Measurements from ENCODE around the gene BRINP2.

The BRINP2 gene

GRCh38 chr1:177173976-177174375 is 3.2 kb downstream of the BRINP2 start:
- H3K36me3 ChIP-seq (ENCODE audit: control insufficient read depth, insufficient read depth, low read length), result no peaks in the 10 kb centered on the region
- no peak overlapping the region for H3K9ac ChIP-seq (ENCODE audit: low read length)
- peaks cover 10% of the 10 kb centered on the region for H3K27me3 ChIP-seq (ENCODE audit: control insufficient read depth, insufficient read depth, low read length)
- H3K4me3 ChIP-seq (ENCODE audit: low read length), result no peak overlapping the region
- no peak overlapping the region for H3K27ac ChIP-seq (ENCODE audit: low read depth, low read length)
- H3K4me1 ChIP-seq (ENCODE audit: control insufficient read depth, insufficient read depth, low read length), result no peaks in the 10 kb centered on the region

DNA sequence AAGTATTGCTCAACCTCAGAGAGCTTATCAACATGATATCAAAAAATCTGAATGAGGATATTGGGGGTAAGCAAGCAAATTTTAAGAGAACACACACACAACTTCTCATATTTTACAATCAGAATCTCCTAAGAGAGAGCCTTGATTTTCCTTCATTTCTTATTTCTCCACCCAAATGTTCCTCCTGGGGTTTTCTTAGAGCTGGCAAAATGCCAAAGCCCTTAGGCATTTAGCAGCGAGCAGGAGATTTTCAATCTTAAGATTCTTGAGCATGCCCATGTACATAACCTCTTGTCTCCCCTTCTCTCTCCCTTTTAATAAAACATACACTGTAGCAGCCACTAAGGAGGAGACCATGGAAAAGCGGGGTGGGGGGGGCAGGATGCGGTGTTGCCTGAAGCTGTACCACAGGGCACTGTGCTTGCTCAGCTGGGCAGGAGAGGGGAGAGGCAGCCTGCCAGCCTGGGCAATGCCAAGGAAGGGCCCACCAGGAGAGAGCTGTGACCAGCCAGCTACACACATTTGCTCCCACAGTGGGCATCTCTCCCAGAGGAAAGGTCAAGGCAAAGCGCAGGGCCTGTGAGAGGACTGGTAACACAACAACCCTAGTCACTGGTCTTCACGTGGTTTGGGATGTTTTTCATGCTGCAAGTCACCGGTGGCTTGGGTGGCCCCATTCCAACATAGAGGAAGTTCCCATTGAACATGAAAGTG is 4.3 kb downstream of the BRINP2 start:
- H3K27ac ChIP-seq (ENCODE audit: low read depth, low read length), result no peak overlapping the region
- H3K4me1 ChIP-seq (ENCODE audit: control insufficient read depth, insufficient read depth, low read length), result no peaks in the 10 kb centered on the region
- H3K9ac ChIP-seq (ENCODE audit: low read length), result no peak overlapping the region
- peaks cover 10% of the 10 kb centered on the region for H3K27me3 ChIP-seq (ENCODE audit: control insufficient read depth, insufficient read depth, low read length)
- H3K4me3 ChIP-seq (ENCODE audit: low read length), result no peak overlapping the region
- H3K36me3 ChIP-seq (ENCODE audit: control insufficient read depth, insufficient read depth, low read length), result no peaks in the 10 kb centered on the region

DNA sequence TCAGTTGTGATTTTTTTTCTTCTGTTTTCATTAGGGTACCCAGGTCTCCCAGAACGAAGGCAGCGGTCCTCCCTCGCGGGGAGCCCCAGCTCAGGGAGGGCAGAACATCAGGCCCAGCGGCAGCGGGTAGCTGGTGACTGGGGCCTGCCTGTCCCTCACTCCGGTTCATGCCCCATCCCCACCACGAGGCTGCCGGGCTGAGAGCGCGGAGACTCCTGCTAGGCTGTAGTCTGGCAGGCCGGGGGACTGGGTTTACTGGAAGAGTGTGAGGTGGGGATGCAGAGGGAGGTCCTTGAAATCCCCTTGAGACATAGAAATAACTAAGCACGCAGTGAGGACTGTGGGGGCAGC is 10.5 kb downstream of the BRINP2 start:
- H3K27ac ChIP-seq (ENCODE audit: low read depth, low read length), result no peak overlapping the region
- no peaks in the 10 kb centered on the region for H3K27me3 ChIP-seq (ENCODE audit: control insufficient read depth, insufficient read depth, low read length)
- no peaks in the 10 kb centered on the region for H3K36me3 ChIP-seq (ENCODE audit: control insufficient read depth, insufficient read depth, low read length)
- H3K4me1 ChIP-seq (ENCODE audit: control insufficient read depth, insufficient read depth, low read length), result no peaks in the 10 kb centered on the region
- no peak overlapping the region for H3K9ac ChIP-seq (ENCODE audit: low read length)
- no peak overlapping the region for H3K4me3 ChIP-seq (ENCODE audit: low read length)

- H3K4me3 ChIP-seq (ENCODE audit: low read length), result no peak overlapping the region
- H3K27me3 ChIP-seq (ENCODE audit: control insufficient read depth, insufficient read depth, low read length), result no peaks in the 10 kb centered on the region
- H3K36me3 ChIP-seq (ENCODE audit: control insufficient read depth, insufficient read depth, low read length), result no peaks in the 10 kb centered on the region
- no peak overlapping the region for H3K27ac ChIP-seq (ENCODE audit: low read depth, low read length)
- no peaks in the 10 kb centered on the region for H3K4me1 ChIP-seq (ENCODE audit: control insufficient read depth, insufficient read depth, low read length)
- H3K9ac ChIP-seq (ENCODE audit: low read length), result no peak overlapping the region
Observed at GRCh38 chr1:177181631-177182291, 11.0 kb downstream of the BRINP2 start.

DNA sequence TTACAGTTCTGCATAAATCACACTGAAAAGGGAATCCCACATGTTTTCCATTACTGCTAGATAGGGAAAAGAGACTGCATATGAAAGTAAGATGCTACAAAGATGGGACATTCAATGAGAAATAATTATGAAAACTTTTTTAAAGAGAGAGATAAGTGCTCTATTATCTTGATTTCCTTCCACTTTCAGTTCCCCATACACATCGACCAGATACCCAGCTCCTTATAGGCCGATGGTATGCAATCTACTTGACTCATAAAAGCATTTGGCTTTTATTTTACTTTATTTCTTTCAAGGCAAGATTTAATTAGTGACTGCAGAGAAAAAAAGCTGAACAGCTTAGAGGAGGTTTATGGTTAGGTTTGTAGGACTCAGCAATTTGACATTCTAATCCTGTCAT is 13.1 kb downstream of the BRINP2 start:
- Histone ChIP-seq H3K4me3 (ENCODE audit: low read length) (no peak overlapping the region), H3K4me1 (ENCODE audit: control insufficient read depth, insufficient read depth, low read length) (no peaks in the 10 kb centered on the region), H3K9ac (ENCODE audit: low read length) (no peak overlapping the region), H3K27ac (ENCODE audit: low read depth, low read length) (no peak overlapping the region), H3K36me3 (ENCODE audit: control insufficient read depth, insufficient read depth, low read length) (no peaks in the 10 kb centered on the region), H3K27me3 (ENCODE audit: control insufficient read depth, insufficient read depth, low read length) (no peaks in the 10 kb centered on the region)

DNA sequence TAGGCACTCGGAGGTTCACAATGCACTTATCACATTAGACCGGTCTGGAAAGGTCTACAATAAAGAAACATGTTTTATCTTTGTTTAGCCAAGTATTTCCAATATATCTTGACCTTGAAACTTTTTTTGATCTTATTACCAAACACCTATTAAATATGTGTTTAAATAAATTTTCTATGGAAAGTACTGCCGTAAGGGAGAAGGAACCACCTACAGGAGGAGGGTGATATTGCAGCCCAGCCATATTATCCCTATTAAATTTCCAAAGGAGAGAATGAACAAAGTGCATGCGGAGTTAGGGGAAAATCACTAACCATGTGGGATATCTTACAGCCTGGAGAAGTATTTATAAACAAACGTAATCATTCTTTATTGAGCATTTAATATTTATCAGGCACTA is 14.5 kb downstream of the BRINP2 start:
- H3K27ac ChIP-seq (ENCODE audit: low read depth, low read length), result no peak overlapping the region
- no peaks in the 10 kb centered on the region for H3K27me3 ChIP-seq (ENCODE audit: control insufficient read depth, insufficient read depth, low read length)
- H3K4me1 ChIP-seq (ENCODE audit: control insufficient read depth, insufficient read depth, low read length), result no peaks in the 10 kb centered on the region
- no peak overlapping the region for H3K9ac ChIP-seq (ENCODE audit: low read length)
- no peak overlapping the region for H3K4me3 ChIP-seq (ENCODE audit: low read length)
- H3K36me3 ChIP-seq (ENCODE audit: control insufficient read depth, insufficient read depth, low read length), result no peaks in the 10 kb centered on the region

GRCh38 chr1:177186639-177187038 is 15.9 kb downstream of the BRINP2 start:
- no peak overlapping the region for H3K4me3 ChIP-seq (ENCODE audit: low read length)
- no peak overlapping the region for H3K27ac ChIP-seq (ENCODE audit: low read depth, low read length)
- no peak overlapping the region for H3K9ac ChIP-seq (ENCODE audit: low read length)
- H3K4me1 ChIP-seq (ENCODE audit: control insufficient read depth, insufficient read depth, low read length), result no peaks in the 10 kb centered on the region
- H3K36me3 ChIP-seq (ENCODE audit: control insufficient read depth, insufficient read depth, low read length), result no peaks in the 10 kb centered on the region
- no peaks in the 10 kb centered on the region for H3K27me3 ChIP-seq (ENCODE audit: control insufficient read depth, insufficient read depth, low read length)

GRCh38 chr1:177190308-177190970 is 19.7 kb downstream of the BRINP2 start:
- no peak overlapping the region for H3K9ac ChIP-seq (ENCODE audit: low read length)
- no peak overlapping the region for H3K27ac ChIP-seq (ENCODE audit: low read depth, low read length)
- no peaks in the 10 kb centered on the region for H3K36me3 ChIP-seq (ENCODE audit: control insufficient read depth, insufficient read depth, low read length)
- H3K4me3 ChIP-seq (ENCODE audit: low read length), result no peak overlapping the region
- H3K27me3 ChIP-seq (ENCODE audit: control insufficient read depth, insufficient read depth, low read length), result no peaks in the 10 kb centered on the region
- no peaks in the 10 kb centered on the region for H3K4me1 ChIP-seq (ENCODE audit: control insufficient read depth, insufficient read depth, low read length)

- Histone ChIP-seq H3K36me3 (ENCODE audit: control insufficient read depth, insufficient read depth, low read length) (no peaks in the 10 kb centered on the region), H3K4me3 (ENCODE audit: low read length) (no peak overlapping the region), H3K27me3 (ENCODE audit: control insufficient read depth, insufficient read depth, low read length) (no peaks in the 10 kb centered on the region), H3K9ac (ENCODE audit: low read length) (no peak overlapping the region), H3K4me1 (ENCODE audit: control insufficient read depth, insufficient read depth, low read length) (no peaks in the 10 kb centered on the region), H3K27ac (ENCODE audit: low read depth, low read length) (no peak overlapping the region)
Observed at GRCh38 chr1:177198243-177198642, 27.5 kb downstream of the BRINP2 start.

DNA sequence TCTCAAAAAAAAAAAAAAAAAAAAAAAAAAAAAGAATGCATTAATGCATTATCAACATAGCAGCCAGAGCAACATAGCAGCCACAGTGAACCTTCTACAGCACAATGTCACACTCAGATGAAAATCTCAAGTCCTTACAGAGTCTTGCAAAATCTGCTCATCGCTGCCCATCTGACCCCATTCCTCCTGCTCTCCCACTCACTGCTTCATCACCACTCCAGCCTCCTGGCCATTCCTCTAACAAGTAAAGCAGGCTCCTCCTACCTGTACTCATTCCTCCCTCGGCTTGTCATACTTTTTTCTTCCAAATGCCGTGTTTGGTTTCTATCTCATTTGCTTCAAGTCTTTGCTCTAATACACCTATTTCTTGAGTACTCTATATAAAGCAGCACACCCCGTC is 29.5 kb downstream of the BRINP2 start:
- Histone ChIP-seq H3K4me1 (ENCODE audit: control insufficient read depth, insufficient read depth, low read length) (no peaks in the 10 kb centered on the region), H3K9ac (ENCODE audit: low read length) (no peak overlapping the region), H3K27ac (ENCODE audit: low read depth, low read length) (no peak overlapping the region), H3K4me3 (ENCODE audit: low read length) (no peak overlapping the region), H3K36me3 (ENCODE audit: control insufficient read depth, insufficient read depth, low read length) (no peaks in the 10 kb centered on the region), H3K27me3 (ENCODE audit: control insufficient read depth, insufficient read depth, low read length) (no peaks in the 10 kb centered on the region)

GRCh38 chr1:177206831-177207355 is 36.1 kb downstream of the BRINP2 start:
- Histone ChIP-seq H3K27ac (ENCODE audit: low read depth, low read length) (no peak overlapping the region), H3K36me3 (ENCODE audit: control insufficient read depth, insufficient read depth, low read length) (no peaks in the 10 kb centered on the region), H3K4me1 (ENCODE audit: control insufficient read depth, insufficient read depth, low read length) (peaks cover 4% of the 10 kb centered on the region), H3K4me3 (ENCODE audit: low read length) (no peak overlapping the region), H3K27me3 (ENCODE audit: control insufficient read depth, insufficient read depth, low read length) (no peaks in the 10 kb centered on the region), H3K9ac (ENCODE audit: low read length) (no peak overlapping the region)

- H3K4me3 ChIP-seq (ENCODE audit: low read length), result no peak overlapping the region
- no peak overlapping the region for H3K9ac ChIP-seq (ENCODE audit: low read length)
- H3K27me3 ChIP-seq (ENCODE audit: control insufficient read depth, insufficient read depth, low read length), result no peaks in the 10 kb centered on the region
- H3K27ac ChIP-seq (ENCODE audit: low read depth, low read length), result no peak overlapping the region
- no peaks in the 10 kb centered on the region for H3K36me3 ChIP-seq (ENCODE audit: control insufficient read depth, insufficient read depth, low read length)
- peaks cover 4% of the 10 kb centered on the region for H3K4me1 ChIP-seq (ENCODE audit: control insufficient read depth, insufficient read depth, low read length)
Observed at GRCh38 chr1:177208920-177209319, 38.2 kb downstream of the BRINP2 start.

Data from rectal smooth muscle tissue (tissue), 1 donor.